Measurements from ENCODE around the gene IPPK. TPM values are rescaled to one million over a fixed set of nuclear protein-coding genes. Genes with fewer than 3 reads are reported as not detected.

The IPPK gene
- total RNA-seq, 1 experiment from 2014 or later: 5.4 TPM

GRCh38 chr9:92608241-92608908 is 61.6 kb downstream of the IPPK start:
- Histone ChIP-seq H3K4me3 (ENCODE audit: low read depth in 2 of 2, low read length in 2 of 2) (no peak overlapping the region), H3K27me3 (ENCODE audit: control insufficient read depth, insufficient read depth, low read length) (no peaks in the 10 kb centered on the region), H3K27ac (ENCODE audit: low read length) (no peak overlapping the region), H3K9me3 (ENCODE audit: control insufficient read depth, insufficient read depth, low read depth, low read length) (no peaks in the 10 kb centered on the region), H3K4me1 (ENCODE audit: control insufficient read depth, insufficient read depth, low read length) (no peaks in the 10 kb centered on the region), H3K36me3 (ENCODE audit: control insufficient read depth, insufficient read depth, low read length) (no peaks in the 10 kb centered on the region)
- ChIA-PET POLR2A (interaction anchor here (0.6 kb wide), 1 partner anchor 437 kb away, joined by 3 read pairs; no protein-coding TSS in a partner anchor), CTCF (no interaction called here)
- intact Hi-C loops (cut with micrococcal nuclease; ENCODE audit: unreplicated experiment): no loop called here
- no TSS peak for BruUV-seq (replicated peaks)
- TF ChIP-seq TCF7L2 (IDR thresholded peaks at IDR 0.05; ENCODE audit: low read depth, low read length) (no peak), CTCF (IDR thresholded peaks at IDR 0.05) (no peak)
- DNase-seq (ENCODE audit: low read depth, low spot score) (no peak), ATAC-seq (no peak)
- in situ Hi-C loops (cut with HindIII; ENCODE audit: low pct_unique_long_range_greater_than_20kb, low sequenced_read_pairs): no loop called here

- Histone ChIP-seq H3K4me3 (ENCODE audit: low read depth in 2 of 2, low read length in 2 of 2) (no peak overlapping the region), H3K27ac (ENCODE audit: low read length) (no peak overlapping the region), H3K4me1 (ENCODE audit: control insufficient read depth, insufficient read depth, low read length) (no peaks in the 10 kb centered on the region), H3K9me3 (ENCODE audit: control insufficient read depth, insufficient read depth, low read depth, low read length) (no peaks in the 10 kb centered on the region), H3K27me3 (ENCODE audit: control insufficient read depth, insufficient read depth, low read length) (no peaks in the 10 kb centered on the region), H3K36me3 (ENCODE audit: control insufficient read depth, insufficient read depth, low read length) (no peaks in the 10 kb centered on the region)
- ChIA-PET CTCF (no interaction called here), POLR2A (interaction anchor here (0.6 kb wide), 1 partner anchor 437 kb away, joined by 3 read pairs; no protein-coding TSS in a partner anchor)
- BruUV-seq (replicated peaks): no TSS peak
- no peak for ATAC-seq
- no peak for DNase-seq (ENCODE audit: low read depth, low spot score)
- in situ Hi-C loops (cut with HindIII; ENCODE audit: low pct_unique_long_range_greater_than_20kb, low sequenced_read_pairs) (no loop called here), intact Hi-C loops (cut with micrococcal nuclease; ENCODE audit: unreplicated experiment) (no loop called here)
- TF ChIP-seq REST (IDR thresholded peaks at IDR 0.05; ENCODE audit: insufficient read depth in 1 of 2, low read depth in 2 of 2, low read length in 1 of 2) (no peak), TCF7L2 (IDR thresholded peaks at IDR 0.05; ENCODE audit: low read depth, low read length) (no peak), CTCF (IDR thresholded peaks at IDR 0.05) (no peak), POLR2AphosphoS5 (IDR thresholded peaks at IDR 0.05; ENCODE audit: low read depth, low read length) (no peak), SIN3A (IDR thresholded peaks at IDR 0.05; ENCODE audit: borderline replicate concordance, insufficient read depth, low read depth, low read length) (no peak)
Measured at GRCh38 chr9:92607773-92608172, 62.2 kb downstream of the IPPK start.
